ENCODE data around the gene DUSP16.
"Not testable (repeated sequence)": the region's sequence is repeated elsewhere in the genome, so short reads cannot be mapped to it uniquely, and the experiment has no call there.

Gene DUSP16

DNA sequence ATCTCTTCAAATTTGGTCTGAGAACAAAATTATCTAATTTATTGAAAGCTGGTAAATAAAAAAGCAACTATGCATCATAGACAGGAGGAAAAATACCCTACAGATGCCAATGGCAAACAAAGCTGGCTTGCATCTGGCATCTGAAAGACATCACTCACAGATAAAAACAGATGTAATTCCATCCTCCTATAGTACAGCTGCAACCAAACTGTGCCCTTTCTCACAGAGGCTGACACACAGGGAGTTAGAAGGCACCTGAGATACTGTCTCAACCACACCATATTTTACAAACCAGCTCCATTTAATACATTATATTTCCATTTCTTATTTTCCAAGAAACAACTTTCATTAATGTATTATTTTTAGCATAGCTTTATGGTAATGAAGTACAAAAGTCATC, 39.4 kb downstream of the DUSP16 start:
- in situ Hi-C loops (cut with MboI; ENCODE audit: low sequenced_read_pairs) = no loop called here

DNA sequence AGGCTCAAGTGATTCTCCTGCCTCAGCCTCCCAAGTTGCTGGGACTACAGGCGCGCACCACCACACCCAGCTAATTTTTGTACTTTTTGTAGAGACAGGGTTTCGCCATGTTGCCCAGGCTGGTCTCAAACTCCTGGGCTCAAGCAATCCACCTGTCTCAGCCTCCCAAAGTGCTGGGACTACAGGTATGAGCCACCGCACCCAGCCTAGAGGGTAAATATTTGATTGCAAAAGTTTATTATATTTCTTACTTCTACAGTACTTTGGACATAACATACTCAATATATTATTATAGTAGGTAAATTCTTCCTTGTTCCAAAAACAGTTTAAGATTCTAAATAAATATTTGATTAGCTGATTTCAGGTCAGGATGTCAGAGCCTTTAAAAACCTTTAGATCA, 40.0 kb downstream of the DUSP16 start:
- in situ Hi-C loops (cut with MboI; ENCODE audit: low sequenced_read_pairs) = not testable (repeated sequence)

DNA sequence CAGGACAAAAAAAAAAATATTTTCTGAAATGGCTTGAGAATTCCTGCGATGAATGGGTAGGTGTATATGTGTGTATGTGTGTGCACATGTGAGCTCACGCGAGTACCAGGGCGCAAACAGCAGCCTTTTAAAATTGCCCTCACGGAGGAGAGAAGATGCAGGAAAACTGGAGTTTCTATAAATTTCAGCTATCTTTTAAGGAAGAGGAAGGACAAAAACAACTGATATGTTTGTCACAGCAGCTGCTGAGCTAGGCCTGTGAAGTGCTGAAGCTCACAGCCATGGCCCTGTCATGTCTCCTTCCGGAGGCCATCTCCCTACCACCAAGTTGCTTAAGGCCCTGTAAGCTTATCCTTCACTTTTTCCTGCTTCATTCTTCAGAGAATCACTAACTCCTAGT, 40.8 kb downstream of the DUSP16 start:
- in situ Hi-C loops (cut with MboI; ENCODE audit: low sequenced_read_pairs) = no loop called here

DNA sequence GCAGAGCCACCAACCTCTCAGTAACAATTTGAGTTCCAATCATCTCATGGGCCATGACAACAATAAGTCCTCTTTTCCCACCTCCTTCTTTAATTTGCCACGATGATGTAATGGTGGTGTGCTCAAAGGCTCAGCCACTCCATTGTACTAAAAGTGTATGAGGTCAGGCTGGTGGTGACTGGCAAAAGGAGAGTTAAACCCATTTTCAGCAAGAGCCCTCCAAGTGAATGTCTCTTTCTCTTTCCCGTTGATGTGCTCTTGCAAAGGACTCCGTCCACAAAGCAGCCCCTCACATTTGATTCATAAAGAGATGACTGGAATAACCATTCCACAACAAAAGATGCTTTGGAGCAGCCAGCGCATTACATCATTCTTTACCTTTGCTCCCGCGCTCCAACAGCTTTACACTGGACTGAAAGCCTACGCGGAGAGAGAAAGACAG, 41.6 kb downstream of the DUSP16 start:
- in situ Hi-C loops (cut with MboI; ENCODE audit: low sequenced_read_pairs) = no loop called here

DNA sequence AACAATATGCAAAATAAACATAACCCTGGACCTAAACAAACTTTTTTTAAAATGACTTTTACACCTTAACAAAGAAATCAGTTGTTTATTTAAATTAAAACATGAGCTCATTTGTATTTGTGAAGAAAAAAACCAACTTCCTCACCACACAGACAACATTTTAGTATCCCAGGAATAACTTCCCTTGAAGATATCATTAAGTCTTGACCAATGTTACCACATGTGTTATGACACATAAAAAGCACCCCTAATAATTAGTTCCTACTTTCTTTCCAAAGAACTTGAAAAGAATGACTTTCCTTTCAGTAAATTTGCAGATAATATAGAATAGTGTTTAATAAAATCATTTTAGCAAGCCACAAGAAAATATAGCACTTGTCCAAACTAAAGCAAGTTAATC, 42.4 kb downstream of the DUSP16 start:
- in situ Hi-C loops (cut with MboI; ENCODE audit: low sequenced_read_pairs) = no loop called here

DNA sequence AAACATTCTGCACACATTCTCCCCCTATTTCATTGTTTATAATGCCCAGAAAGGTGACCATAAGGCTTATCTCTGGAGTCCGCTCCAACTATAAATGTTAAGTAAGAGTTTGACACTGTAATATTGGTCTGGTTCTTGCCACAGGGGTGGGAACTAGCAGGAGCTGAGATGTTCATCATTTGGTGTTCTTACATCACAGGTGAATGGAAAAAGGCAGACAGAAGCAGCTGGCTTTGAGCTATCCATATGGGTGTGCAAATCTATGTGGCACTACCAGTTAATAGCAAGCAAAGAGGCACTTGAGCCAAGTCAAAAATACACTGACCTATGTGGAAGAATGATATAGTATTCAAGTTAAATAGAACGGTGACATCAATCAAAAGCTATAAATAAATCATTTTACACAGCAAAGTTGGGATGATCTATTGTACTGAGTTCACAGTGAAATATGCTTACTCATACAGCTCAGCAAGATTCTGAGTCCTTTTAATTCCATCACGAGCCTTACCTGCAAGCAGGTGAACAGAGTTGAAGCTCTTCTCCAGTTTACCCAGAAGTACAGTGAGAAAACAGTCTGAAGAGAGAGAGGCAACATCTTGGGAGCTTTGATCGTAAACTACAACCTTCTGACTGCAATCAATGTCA, 43.2 kb downstream of the DUSP16 start:
- in situ Hi-C loops (cut with MboI; ENCODE audit: low sequenced_read_pairs) = no loop called here

DNA sequence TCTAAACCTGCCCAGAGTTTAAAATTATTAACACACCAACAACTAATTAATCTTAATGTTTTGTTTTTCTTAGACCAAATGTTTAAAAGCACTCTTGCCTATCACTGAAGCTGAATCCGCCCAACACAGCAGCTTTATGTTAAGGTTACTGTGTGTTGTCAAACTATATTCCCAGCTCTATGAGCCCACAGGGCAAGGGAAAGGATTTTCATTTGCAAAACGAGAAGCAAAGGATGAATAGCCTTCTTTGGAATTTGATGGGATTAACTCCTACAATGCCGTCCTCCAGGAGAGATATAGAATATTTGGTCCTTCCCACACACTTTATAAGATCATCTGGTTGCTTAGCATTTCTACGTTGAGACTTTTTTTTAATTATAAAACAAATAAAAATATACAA, 43.7 kb downstream of the DUSP16 start:
- in situ Hi-C loops (cut with MboI; ENCODE audit: low sequenced_read_pairs) = no loop called here

DNA sequence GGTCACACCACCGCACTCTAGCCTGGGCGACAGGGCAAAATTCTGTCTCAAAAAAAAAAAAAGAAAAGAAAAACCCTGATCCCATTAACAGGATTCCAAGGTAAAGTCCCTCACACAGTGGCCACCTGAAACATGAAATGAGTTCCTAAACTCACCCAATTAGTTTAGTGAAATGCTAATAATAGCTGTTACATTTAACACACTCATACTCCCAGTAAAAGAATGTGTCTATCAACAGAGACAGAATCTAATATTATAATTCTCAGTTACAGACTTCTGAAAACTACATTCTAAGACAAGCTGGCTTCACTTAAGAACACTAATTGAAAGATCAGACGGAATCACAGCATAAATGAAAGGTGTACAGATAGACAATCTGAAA, 44.2 kb downstream of the DUSP16 start:
- in situ Hi-C loops (cut with MboI; ENCODE audit: low sequenced_read_pairs) = no loop called here

DNA sequence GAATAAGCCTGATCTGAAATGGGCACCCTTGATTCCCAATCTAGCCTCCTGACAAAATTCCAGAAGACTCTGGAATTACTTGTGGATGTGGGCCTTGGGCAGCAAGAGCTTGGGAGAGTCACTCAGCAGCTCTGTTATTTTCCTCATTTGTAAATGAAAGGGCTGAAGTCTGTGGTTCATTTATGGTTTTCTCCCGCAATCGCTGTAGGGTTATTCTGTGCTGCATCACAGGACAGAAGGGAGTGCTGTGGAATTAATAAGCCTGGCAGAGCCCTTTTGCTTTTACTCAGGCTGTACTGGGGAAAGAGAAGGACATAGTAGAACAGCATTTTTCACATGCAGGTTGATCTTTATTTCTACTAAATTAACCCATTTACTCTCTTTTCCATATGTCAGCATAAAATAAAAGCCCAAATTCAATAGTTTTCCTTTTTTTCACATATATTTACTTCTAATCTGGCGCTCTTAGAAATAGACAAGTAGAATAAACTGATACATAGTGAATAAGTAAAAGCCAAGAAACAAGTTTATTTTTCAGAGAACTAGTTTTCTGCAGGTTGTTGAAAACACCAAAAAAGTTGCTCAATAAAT, 49.2 kb downstream of the DUSP16 start:
- in situ Hi-C loops (cut with MboI; ENCODE audit: low sequenced_read_pairs) = no loop called here

DNA sequence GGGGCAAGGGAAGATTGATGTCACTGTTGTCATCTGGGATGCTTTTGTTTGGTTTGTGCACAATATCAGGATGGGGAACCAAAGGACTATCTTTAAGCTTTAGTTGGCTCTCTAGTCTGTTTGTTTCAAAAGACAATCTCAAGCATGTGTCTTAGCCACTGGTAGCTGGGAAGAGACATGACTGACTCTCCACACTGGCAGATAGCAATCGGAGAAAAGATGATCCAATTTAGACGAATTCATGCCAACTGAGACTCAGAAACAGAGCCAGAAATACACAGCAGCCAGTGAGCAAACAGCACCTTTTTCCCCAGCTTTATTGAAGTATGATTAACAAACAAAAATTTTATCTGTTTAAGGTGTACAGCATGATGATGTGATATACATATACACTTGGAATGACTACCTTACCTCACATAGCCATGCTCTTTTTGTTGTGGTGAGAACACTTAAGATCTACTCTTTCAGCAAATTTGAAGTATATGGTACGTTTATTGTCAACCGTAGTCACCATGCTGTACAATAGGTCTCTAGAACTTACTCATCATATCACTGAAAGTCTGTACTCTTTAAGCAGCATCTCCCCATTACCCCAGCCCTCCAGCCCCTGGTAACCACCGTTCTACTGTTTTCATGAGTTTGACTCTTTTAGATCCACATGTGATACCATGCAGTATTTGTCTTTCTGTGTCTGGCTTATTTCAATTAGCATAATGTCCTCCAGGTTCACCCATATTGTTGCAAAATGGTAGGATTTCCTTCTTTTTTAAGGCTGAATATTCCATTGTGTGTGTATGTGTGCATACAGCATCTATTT, 50.6 kb downstream of the DUSP16 start:
- in situ Hi-C loops (cut with MboI; ENCODE audit: low sequenced_read_pairs) = no loop called here

DNA sequence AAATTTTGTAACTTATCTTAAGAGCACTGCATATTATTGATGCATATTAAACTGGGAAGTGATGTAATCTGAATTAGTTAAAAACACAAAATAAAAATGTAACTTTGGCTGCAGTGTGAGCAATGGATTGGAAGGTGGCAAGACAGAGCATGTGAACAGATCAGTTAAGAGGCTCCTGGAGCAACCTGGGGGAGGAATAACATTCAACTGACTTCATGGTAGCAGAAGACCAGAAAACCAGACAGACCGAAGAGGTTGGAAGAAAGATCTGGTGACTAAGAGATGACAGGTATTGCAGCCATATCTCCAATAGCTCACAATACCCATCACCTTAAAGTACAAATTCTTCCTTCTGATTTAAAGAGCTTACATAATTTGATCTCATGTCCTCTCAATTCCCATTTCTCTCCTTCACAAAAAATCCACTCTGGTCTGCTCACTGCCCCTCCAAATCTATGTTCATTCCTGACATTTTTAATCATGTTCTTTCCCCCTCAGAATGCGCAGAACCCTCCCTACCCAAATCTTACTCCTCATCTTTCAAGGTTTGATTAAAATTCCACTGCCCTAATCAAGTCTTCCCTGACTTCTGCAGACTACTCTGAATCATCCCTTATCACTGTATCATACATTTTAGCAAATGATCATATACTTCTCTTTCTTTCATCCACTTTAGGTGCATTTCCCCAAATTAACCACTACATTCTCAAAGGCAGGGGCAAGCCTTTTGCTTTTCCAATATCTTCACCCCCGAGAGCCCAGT, 51.5 kb downstream of the DUSP16 start:
- in situ Hi-C loops (cut with MboI; ENCODE audit: low sequenced_read_pairs) = no loop called here

DNA sequence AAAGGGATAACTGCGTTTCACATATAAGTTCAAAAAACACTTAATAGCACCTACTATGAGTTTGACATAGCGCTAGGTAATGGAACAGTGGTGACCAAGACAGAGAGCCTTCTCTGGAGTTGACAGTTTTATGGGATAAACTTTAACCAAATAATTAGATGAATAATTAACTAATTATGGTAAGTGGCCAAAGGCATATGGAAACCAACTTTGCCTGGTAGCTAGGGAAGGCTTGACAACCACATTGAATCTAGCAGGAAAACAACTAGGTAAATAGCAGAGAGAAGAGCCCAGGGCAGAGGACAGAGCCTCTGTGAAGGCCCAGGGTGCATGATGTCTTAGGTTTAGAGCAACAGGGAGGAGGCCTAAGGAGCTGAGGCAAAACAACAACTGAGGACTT, 52.1 kb downstream of the DUSP16 start:
- in situ Hi-C loops (cut with MboI; ENCODE audit: low sequenced_read_pairs) = no loop called here

DNA sequence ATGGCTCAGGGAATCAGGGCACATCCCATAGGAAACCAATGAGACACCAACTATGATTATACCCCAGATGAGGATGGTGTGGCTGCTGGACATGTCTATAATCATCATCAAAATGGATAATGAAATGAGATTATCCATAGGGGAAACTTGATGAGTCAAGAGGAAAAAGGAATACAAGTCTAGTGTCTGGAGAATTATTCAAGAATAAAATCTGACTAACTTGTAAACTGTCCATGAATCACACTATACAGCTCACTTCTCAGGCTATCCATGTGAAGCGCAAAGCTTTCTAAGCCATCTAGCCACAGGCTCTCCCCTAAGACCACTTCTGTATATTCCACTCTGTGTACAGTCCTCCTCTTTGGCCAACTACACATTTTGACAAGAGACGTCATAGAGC, 52.5 kb downstream of the DUSP16 start:
- in situ Hi-C loops (cut with MboI; ENCODE audit: low sequenced_read_pairs) = no loop called here

DNA sequence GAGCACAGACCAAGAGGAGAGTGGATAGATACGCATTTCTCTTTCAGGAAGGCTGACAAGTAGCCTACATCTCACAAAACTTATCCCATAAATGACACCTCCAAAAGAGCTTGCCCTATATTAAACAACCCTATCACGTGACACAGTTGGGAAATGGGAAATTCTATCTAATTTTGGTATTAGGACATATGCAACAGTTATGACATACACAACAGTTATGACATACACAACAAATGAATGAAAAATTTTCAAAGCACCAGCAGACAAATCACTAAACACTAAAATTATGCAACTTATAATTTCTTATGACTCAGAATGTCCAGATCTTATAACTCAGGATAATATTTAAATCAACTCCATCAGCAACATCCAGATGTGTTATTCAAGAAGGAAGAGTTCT, 54.1 kb downstream of the DUSP16 start:
- in situ Hi-C loops (cut with MboI; ENCODE audit: low sequenced_read_pairs) = no loop called here

DNA sequence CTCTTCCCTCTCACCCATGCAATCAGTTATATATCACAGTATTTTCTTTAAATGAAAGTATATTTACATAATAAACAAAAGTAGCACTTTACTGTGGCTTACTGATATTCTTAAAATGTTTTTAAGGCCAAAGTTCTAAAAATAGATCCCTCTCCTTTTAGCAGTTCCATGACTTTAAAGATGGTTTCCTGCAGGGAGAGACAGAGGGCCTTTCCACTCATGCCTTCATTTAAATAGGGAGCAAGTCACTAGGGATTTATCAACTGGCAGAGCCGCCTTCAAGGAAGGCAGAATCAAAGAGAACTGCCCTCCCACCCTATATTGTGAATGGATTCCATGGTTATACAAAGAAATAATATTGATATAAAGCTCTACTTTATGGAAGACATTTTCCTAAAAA, 55.5 kb downstream of the DUSP16 start:
- in situ Hi-C loops (cut with MboI; ENCODE audit: low sequenced_read_pairs) = no loop called here

DNA sequence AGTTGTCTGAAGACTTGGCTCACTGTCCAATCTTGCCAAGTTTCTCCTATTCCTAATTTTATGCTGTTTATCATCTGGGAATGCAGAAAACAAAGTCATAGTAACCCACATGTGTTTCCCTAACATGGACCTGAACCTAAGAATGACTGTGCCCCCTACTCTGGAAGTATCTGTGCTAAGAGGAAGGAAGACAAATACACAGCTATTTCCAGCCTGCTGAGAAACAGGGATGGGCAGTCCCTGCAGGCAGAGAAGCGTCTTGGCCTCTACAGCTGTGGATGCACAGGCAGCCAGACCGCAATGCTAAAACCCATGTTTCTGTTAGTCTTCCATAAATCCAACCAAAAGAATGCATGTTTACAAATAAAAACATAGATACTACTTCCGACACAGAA, 56.2 kb downstream of the DUSP16 start:
- in situ Hi-C loops (cut with MboI; ENCODE audit: low sequenced_read_pairs) = no loop called here

DNA sequence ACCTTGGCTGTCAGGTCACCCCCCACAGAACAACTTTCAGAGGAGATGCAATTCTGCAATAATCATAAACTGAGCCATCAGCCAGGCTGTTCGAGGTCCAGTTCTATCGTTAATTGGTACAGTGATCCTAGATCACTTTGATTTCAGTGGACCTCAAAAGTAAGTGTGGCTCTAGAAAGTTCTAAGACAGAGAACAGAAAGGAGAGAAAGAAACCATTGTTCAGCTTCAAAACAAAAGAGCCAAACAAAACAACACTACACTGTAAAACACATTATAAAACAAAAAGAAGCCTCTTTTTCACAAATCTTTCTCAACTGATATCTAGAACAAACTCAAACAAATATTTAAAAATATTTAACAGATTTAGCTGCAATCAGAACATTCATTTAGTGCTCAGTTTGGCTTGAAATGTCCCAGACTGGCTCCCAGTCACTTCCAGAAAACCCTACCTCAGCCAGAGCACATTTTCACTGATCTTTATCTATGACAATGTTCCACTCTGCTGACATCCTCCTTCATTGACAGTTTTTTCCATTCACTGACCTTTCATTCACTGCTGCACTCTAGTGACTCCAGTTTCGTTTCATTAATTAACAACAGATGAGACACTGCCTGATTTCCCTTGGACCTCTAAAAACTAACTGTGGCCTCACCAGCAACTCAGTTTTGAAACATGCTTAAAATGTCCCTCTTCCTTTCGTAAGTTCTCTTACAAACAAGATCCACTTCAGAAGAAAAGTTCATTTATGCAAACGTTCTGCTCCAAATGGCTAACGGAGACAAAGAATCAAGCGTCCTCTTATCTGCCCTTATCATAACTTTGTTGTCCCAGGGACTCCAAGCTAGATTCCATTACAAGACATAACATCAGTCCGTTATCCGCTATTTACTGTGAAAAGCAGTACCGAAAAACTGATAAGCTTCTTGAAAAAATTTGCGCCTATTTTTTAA, 56.8 kb downstream of the DUSP16 start:
- in situ Hi-C loops (cut with MboI; ENCODE audit: low sequenced_read_pairs) = no loop called here

DNA sequence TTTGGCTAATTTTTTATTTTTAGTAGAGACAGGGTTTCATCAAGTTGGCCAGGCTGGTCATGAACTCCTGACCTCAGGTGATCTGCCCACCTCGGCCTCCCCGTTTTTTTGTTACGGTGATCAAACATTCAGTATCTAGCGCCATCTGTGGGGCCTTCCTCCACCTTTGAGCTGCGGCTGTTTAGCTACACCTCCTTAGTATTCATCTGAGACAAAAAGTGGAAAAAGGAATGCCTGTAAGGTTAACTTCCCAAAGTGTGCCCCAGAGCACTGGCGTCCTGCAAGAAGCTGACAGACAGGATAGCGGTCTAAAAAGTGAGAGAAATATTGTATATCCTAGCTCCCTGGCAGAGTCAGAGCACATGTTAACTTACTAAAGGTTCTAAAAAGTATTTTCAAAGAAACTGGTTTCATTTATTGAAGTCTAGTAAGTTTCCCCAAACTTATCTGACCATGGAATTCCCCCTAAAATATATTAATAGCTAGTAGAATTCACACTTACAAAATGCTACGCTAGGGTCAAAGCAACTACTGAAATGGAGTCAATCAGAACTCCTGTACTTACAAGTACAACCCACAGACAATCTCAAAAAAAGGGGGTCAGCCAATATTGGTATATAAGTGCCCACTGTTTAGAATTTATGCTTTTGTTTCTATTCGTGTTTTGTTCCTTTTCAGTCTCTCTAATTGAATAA, 59.1 kb downstream of the DUSP16 start:
- in situ Hi-C loops (cut with MboI; ENCODE audit: low sequenced_read_pairs) = no loop called here

DNA sequence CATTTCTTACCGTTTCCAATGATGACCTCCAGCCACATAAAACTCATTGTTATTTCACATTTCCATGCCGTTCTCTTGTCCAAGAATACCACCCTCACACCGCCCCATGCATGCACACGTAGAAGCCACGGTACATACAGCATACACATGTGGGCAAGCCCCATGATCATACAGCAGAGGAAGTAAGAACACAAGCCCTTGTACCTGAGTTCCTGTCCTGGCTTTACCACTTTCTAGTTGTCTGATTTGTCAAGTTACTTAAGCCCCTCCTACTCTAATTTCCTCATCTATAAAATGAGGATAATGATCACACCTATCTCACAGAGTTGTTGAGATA, 59.9 kb downstream of the DUSP16 start:
- in situ Hi-C loops (cut with MboI; ENCODE audit: low sequenced_read_pairs) = no loop called here
